ENCODE results near the gene NQO2. TPM values are rescaled to one million over a fixed set of nuclear protein-coding genes. Genes with fewer than 3 reads are reported as not detected.
A peak's percentile ranks its signal among the peaks of the same experiment; 100 is the strongest.

NQO2 gene
- total and polyA plus RNA-seq, 2 of the 13 experiments (the other 11 are each of a cell fraction or from before 2014, with no cell fraction given) = 32.2 to 56.5 TPM

- TF ChIP-seq KIAA2018 (CRISPR knock-in tag; IDR thresholded peaks at IDR 0.05; ENCODE audit: borderline replicate concordance) = no peak
- peak; percentile 96 for TF ChIP-seq ZFP82 (CRISPR knock-in tag; IDR thresholded peaks at IDR 0.05; ENCODE audit: borderline replicate concordance)
- no peak; the same call in 1 of the 2 replicates for TF ChIP-seq ZNF224 (CRISPR knock-in tag; IDR thresholded peaks at IDR 0.05)
- TF ChIP-seq, protein P1, sequence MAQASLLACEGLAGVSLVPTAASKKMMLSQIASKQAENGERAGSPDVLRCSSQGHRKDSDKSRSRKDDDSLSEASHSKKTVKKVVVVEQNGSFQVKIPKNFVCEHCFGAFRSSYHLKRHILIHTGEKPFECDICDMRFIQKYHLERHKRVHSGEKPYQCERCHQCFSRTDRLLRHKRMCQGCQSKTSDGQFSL (CRISPR knock-in tag; IDR thresholded peaks at IDR 0.05) = no peak
- TF ChIP-seq TARDBP (CRISPR knock-in tag; IDR thresholded peaks at IDR 0.05) = peak; percentile 80; the same call in 1 of the 2 replicates
- TF ChIP-seq TOE1 (CRISPR knock-in tag; IDR thresholded peaks at IDR 0.05) = peak; percentile 59; the same call in 1 of the 2 replicates
- no peak for TF ChIP-seq HNRNPUL1 (IDR thresholded peaks at IDR 0.05; ENCODE audit: low read depth, low read length)
- TF ChIP-seq, protein P2, sequence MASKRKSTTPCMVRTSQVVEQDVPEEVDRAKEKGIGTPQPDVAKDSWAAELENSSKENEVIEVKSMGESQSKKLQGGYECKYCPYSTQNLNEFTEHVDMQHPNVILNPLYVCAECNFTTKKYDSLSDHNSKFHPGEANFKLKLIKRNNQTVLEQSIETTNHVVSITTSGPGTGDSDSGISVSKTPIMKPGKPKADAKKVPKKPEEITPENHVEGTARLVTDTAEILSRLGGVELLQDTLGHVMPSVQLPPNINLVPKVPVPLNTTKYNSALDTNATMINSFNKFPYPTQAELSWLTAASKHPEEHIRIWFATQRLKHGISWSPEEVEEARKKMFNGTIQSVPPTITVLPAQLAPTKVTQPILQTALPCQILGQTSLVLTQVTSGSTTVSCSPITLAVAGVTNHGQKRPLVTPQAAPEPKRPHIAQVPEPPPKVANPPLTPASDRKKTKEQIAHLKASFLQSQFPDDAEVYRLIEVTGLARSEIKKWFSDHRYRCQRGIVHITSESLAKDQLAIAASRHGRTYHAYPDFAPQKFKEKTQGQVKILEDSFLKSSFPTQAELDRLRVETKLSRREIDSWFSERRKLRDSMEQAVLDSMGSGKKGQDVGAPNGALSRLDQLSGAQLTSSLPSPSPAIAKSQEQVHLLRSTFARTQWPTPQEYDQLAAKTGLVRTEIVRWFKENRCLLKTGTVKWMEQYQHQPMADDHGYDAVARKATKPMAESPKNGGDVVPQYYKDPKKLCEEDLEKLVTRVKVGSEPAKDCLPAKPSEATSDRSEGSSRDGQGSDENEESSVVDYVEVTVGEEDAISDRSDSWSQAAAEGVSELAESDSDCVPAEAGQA (IDR thresholded peaks at IDR 0.05; ENCODE audit: low read depth) = peak; percentile 50; the same call in 1 of the 2 replicates
- TF ChIP-seq, protein P2 (CRISPR knock-in tag; IDR thresholded peaks at IDR 0.05; ENCODE audit: borderline replicate concordance) = no peak
- TF ChIP-seq ZNF441 (CRISPR knock-in tag; IDR thresholded peaks at IDR 0.05; ENCODE audit: borderline replicate concordance) = 0 out of 2 replicates have a peak, but pooled peaks have one; percentile 17
- no peak for TF ChIP-seq NFYC (CRISPR knock-in tag; IDR thresholded peaks at IDR 0.05)
- TF ChIP-seq ZNF598 (CRISPR knock-in tag; IDR thresholded peaks at IDR 0.05; ENCODE audit: borderline replicate concordance) = no peak
- no peak for TF ChIP-seq KDM5A (IDR thresholded peaks at IDR 0.05; ENCODE audit: borderline replicate concordance, low read length)
- no peak; the same call in 1 of the 2 replicates for TF ChIP-seq ZFP41 (CRISPR knock-in tag; IDR thresholded peaks at IDR 0.05; ENCODE audit: borderline replicate concordance)
- peak; percentile 44 for TF ChIP-seq GATAD1 (CRISPR knock-in tag; IDR thresholded peaks at IDR 0.05)
Observed at GRCh38 chr6:2998998-2999617, 586 bp upstream of the NQO2 start (continued).
